Mucosa of stomach (tissue), 1 donor: ENCODE results near the gene ACTN4.

Experiments
- H3K27me3 ChIP-seq: one replicate; pipeline ENCODE4 v1.7.0; 2013; ENCODE audit warnings: mild to moderate bottlenecking, low read length; ENCODE audit not compliant: control insufficient read depth, insufficient read depth
- H3K36me3 ChIP-seq: one replicate; pipeline ENCODE4 v1.7.0; 2013; ENCODE audit warnings: low read length; ENCODE audit not compliant: control insufficient read depth, insufficient read depth
- H3K4me1 ChIP-seq: one replicate; pipeline ENCODE4 v1.7.0; 2013; ENCODE audit warnings: mild to moderate bottlenecking, low read length; ENCODE audit not compliant: control insufficient read depth, insufficient read depth
- H3K4me3 ChIP-seq: one replicate; pipeline ENCODE4 v1.7.0; 2013; ENCODE audit warnings: low read length
- H3K9ac ChIP-seq: one replicate; pipeline ENCODE4 v1.7.0; 2013; ENCODE audit warnings: mild to moderate bottlenecking, low read length, moderate library complexity
- H3K9me3 ChIP-seq: one replicate; pipeline ENCODE4 v1.7.0; 2013; ENCODE audit warnings: mild to moderate bottlenecking, low read length, moderate library complexity; ENCODE audit not compliant: control insufficient read depth
- donor health status: Pancreatic carcinoma.

The ACTN4 gene

GRCh38 chr19:38656171-38656981 is 8.9 kb downstream of the ACTN4 start:
- H3K36me3 ChIP-seq, result no peaks in the 10 kb centered on the region
- H3K4me1 ChIP-seq, result peaks cover 96% of the 10 kb centered on the region
- H3K4me3 ChIP-seq, result no peak overlapping the region
- no peak overlapping the region for H3K9ac ChIP-seq
- H3K9me3 ChIP-seq, result no peaks in the 10 kb centered on the region
- H3K27me3 ChIP-seq, result no peaks in the 10 kb centered on the region

DNA sequence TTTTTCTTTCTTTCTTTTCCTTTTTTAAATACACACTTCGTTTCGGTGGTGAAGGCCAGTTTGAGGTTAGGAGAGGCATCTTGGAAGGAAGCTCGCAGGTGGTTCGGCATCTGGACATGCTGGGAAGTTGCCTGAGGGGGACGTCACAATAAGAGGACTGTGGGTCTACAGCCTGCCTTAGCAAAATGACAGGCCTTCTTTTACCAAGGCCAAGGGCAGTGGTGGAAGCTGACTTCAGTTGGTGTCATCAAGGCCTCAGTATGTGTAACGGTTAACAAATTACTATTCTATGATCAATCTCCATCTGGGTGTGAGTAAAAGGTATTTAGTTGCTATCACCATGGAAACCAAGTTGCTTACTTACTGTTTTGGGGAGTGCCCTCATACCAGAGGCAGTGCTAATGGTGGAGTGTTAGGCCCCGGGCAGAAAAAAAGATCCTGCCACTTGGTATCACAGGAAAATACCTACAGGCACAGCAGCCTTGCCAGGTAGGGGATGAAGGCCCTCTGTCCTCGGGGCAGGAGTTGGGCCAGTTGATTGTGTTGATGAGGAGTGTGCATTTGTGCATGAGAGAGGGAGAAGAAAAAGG is 10.3 kb downstream of the ACTN4 start:
- H3K9me3 ChIP-seq, result no peaks in the 10 kb centered on the region
- H3K27me3 ChIP-seq, result no peaks in the 10 kb centered on the region
- no peak overlapping the region for H3K4me3 ChIP-seq
- peak overlapping the region; percentile 63 for H3K9ac ChIP-seq
- H3K4me1 ChIP-seq, result peaks cover 94% of the 10 kb centered on the region
- H3K36me3 ChIP-seq, result no peaks in the 10 kb centered on the region

- Histone ChIP-seq H3K36me3 (no peaks in the 10 kb centered on the region), H3K27me3 (no peaks in the 10 kb centered on the region), H3K4me3 (no peak overlapping the region), H3K9me3 (no peaks in the 10 kb centered on the region), H3K4me1 (peaks cover 95% of the 10 kb centered on the region), H3K9ac (peak overlapping the region; percentile 71)
Measured at GRCh38 chr19:38658462-38659306, 11.2 kb downstream of the ACTN4 start.

DNA sequence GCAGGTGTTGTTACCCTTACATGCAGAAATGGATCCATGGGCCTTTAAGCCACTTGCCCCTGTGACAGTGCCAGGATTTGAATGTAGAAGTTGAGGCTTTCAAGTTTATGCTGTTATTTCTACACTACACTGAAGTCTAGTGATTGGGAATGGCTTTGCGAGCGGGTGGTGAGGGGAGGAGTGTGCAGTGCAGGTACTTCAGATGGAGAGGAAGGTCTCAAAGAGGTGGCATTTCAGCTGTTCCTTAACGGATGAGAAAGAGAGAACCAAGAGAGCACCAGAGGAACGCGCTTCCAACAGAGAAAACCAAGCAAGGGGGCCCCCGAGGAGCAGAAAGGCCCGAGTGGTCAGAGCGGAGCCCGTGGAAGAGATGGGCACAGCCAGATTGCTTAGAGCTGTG is 13.3 kb downstream of the ACTN4 start:
- Histone ChIP-seq H3K36me3 (no peaks in the 10 kb centered on the region), H3K4me1 (peaks cover 95% of the 10 kb centered on the region), H3K9me3 (no peaks in the 10 kb centered on the region), H3K9ac (peak overlapping the region; percentile 20), H3K27me3 (no peaks in the 10 kb centered on the region), H3K4me3 (no peak overlapping the region)

- Histone ChIP-seq H3K27me3 (no peaks in the 10 kb centered on the region), H3K9ac (peak overlapping the region; percentile 20), H3K4me1 (peaks cover 95% of the 10 kb centered on the region), H3K4me3 (no peak overlapping the region), H3K36me3 (no peaks in the 10 kb centered on the region), H3K9me3 (no peaks in the 10 kb centered on the region)
Measured at GRCh38 chr19:38661136-38661535, 13.7 kb downstream of the ACTN4 start.

GRCh38 chr19:38661996-38662395 is 14.5 kb downstream of the ACTN4 start:
- H3K4me3 ChIP-seq, result no peak overlapping the region
- no peaks in the 10 kb centered on the region for H3K9me3 ChIP-seq
- no peaks in the 10 kb centered on the region for H3K27me3 ChIP-seq
- H3K9ac ChIP-seq, result peak overlapping the region; percentile 5
- peaks cover 97% of the 10 kb centered on the region for H3K4me1 ChIP-seq
- H3K36me3 ChIP-seq, result no peaks in the 10 kb centered on the region

DNA sequence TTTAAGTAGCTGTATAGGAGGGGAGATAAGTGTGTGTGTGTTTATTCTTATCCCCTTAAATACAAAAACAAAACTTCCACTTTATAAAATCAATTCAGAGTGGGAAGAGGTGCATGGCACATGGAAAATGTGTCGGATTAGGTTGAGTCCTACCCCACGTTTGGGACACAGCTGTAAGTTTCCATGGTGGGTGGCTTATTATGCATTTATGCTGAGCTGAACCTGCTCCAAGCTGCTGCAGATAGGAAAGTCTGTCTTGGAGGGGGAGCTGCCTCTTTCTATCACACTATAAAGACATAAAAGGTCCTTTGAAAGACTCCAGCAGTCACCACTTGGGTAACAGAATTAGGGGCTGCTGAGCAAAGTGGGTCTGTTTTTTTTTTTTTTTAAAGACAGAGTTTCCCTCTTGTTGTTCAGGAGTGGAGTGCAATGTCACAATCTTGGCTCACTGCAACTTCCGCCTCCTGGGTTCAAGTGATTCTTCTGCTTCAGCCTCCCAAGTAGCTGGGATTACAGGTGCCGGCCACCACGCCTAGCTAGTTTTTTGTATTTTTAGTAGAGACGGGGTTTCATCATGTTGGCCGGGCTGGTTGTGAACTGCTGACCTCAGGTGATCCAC is 15.2 kb downstream of the ACTN4 start:
- no peaks in the 10 kb centered on the region for H3K9me3 ChIP-seq
- H3K36me3 ChIP-seq, result no peaks in the 10 kb centered on the region
- H3K4me3 ChIP-seq, result no peak overlapping the region
- peaks cover 98% of the 10 kb centered on the region for H3K4me1 ChIP-seq
- H3K27me3 ChIP-seq, result no peaks in the 10 kb centered on the region
- H3K9ac ChIP-seq, result peak overlapping the region; percentile 5

DNA sequence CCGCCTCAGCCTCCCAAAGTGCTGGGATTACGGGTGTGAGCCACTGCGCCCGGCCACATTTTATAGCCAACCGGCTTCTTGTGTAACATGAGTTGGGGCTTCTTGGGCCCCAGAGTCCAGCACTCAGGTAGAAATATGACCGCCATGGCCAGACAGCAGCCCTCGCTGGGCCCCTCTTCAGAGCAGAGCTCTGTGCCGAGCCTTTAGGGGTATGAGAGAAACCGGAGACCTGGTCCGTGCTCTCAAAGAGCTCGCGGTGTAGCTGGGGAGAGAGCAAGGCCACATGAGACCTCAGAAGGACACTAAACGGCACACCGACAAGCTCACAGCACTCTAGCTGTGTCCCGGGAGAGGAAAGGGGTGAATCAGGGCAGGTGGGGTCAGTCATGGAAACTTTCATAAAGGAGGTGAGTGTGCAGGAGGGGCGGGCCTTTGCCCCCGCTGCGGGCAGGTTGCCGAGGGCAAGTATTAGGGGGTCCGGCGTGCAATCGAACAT is 15.8 kb downstream of the ACTN4 start:
- Histone ChIP-seq H3K4me1 (peaks cover 98% of the 10 kb centered on the region), H3K9me3 (no peaks in the 10 kb centered on the region), H3K36me3 (no peaks in the 10 kb centered on the region), H3K9ac (peak overlapping the region; percentile 42), H3K27me3 (no peaks in the 10 kb centered on the region), H3K4me3 (no peak overlapping the region)

DNA sequence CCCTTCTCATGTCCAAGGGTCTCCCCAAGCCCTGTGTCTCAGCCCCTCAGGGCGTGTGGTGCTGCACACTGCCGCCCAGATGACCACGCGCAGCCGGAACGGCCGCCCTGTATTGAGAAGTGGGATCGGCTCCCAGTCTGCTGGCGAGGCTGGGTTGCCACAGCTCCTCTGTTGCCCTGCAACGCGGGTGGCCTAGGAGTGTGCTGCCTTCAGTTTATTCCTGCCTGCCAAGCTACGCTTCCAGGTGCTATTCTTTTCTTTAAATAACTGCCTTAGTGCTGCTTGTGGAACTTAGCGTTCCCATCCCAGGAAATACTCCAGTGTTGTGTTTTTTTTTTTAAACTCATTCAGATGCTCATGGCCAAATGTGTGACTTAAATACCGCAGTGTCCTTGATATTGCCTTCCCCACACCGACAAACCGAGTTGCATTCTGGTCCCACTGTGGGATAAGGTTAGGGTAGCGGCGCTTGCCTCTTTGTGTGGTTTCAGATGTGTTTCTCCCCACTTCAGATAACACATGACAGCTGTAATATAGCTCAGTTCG is 16.6 kb downstream of the ACTN4 start:
- no peaks in the 10 kb centered on the region for H3K36me3 ChIP-seq
- H3K4me3 ChIP-seq, result no peak overlapping the region
- peaks cover 99% of the 10 kb centered on the region for H3K4me1 ChIP-seq
- H3K9me3 ChIP-seq, result no peaks in the 10 kb centered on the region
- peak overlapping the region; percentile 42 for H3K9ac ChIP-seq
- H3K27me3 ChIP-seq, result no peaks in the 10 kb centered on the region

GRCh38 chr19:38664503-38665211 is 17.2 kb downstream of the ACTN4 start:
- Histone ChIP-seq H3K36me3 (peaks cover 3% of the 10 kb centered on the region), H3K9me3 (no peaks in the 10 kb centered on the region), H3K9ac (peak overlapping the region; percentile 42), H3K4me3 (no peak overlapping the region), H3K27me3 (no peaks in the 10 kb centered on the region), H3K4me1 (peaks cover 99% of the 10 kb centered on the region)
